Measurements from ENCODE around the gene SYP. TPM values are rescaled to one million over a fixed set of nuclear protein-coding genes. Genes with fewer than 3 reads are reported as not detected.

The SYP gene
- total and polyA plus RNA-seq, 2 experiments from 2014 or later: 1.4 to 2.1 TPM

- Histone ChIP-seq H3K79me2 (no peaks in the 10 kb centered on the region), H3K9me3 (ENCODE audit: low read depth) (no peaks in the 10 kb centered on the region), H3K36me3 (replicated peaks; ENCODE audit: insufficient read depth, low read depth) (no peaks in the 10 kb centered on the region)
These were observed 6.4 kb downstream of the SYP start for GRCh38 chrX:49193542-49193964.

GRCh38 chrX:49192722-49193328 is 7.2 kb downstream of the SYP start:
- no peak overlapping the region for H2AFZ ChIP-seq
- 75% methylated on average over 10 of the region's 10 CpGs for WGBS (ENCODE audit: low lambda C conversion rate, missing lambda C conversion rate)
- DNase-seq (ENCODE audit: low spot score): no peak

More at GRCh38 chrX:49193542-49193964, 6.4 kb downstream of the SYP start:
- no peak for TF ChIP-seq CTCF (IDR thresholded peaks at IDR 0.05; ENCODE audit: poor library complexity)
- no peak for TF ChIP-seq EZH2 (IDR thresholded peaks at IDR 0.05; ENCODE audit: borderline replicate concordance)
- no peak for TF ChIP-seq EZH2phosphoT487 (IDR thresholded peaks at IDR 0.05; ENCODE audit: low read depth, severe bottlenecking, unreplicated experiment)
- Histone ChIP-seq H4K20me1 (ENCODE audit: insufficient read depth, poor library complexity, severe bottlenecking) (no peaks in the 10 kb centered on the region), H3K4me2 (no peak overlapping the region), H3K4me3 (no peak overlapping the region), H2AFZ (no peak overlapping the region), H3K27ac (no peak overlapping the region), H3K9me2 (replicated peaks; ENCODE audit: insufficient read depth) (no peaks in the 10 kb centered on the region), H3K27me3 (no peaks in the 10 kb centered on the region), H3K4me1 (ENCODE audit: insufficient read depth) (no peaks in the 10 kb centered on the region)
- 53% methylated on average over 2 of the region's 2 CpGs for WGBS (ENCODE audit: low lambda C conversion rate, missing lambda C conversion rate)
- no peak for DNase-seq (ENCODE audit: low spot score)

GRCh38 chrX:49191574-49192011 is 8.4 kb downstream of the SYP start:
- Histone ChIP-seq H3K4me2 (peak overlapping the region; percentile 80), H3K4me1 (ENCODE audit: insufficient read depth) (no peaks in the 10 kb centered on the region), H3K4me3 (peak overlapping the region; percentile 64), H3K27ac (peak overlapping the region; percentile 81), H3K9me3 (ENCODE audit: low read depth) (no peaks in the 10 kb centered on the region), H3K36me3 (replicated peaks; ENCODE audit: insufficient read depth, low read depth) (no peaks in the 10 kb centered on the region), H3K27me3 (no peaks in the 10 kb centered on the region), H4K20me1 (ENCODE audit: insufficient read depth, poor library complexity, severe bottlenecking) (no peaks in the 10 kb centered on the region), H2AFZ (no peak overlapping the region), H3K9me2 (replicated peaks; ENCODE audit: insufficient read depth) (no peaks in the 10 kb centered on the region), H3K79me2 (no peaks in the 10 kb centered on the region)
- 57% methylated on average over 34 of the region's 34 CpGs for WGBS (ENCODE audit: low lambda C conversion rate, missing lambda C conversion rate)
- DNase-seq (ENCODE audit: low spot score): no peak
- TF ChIP-seq EZH2phosphoT487 (IDR thresholded peaks at IDR 0.05; ENCODE audit: low read depth, severe bottlenecking, unreplicated experiment) (no peak), CTCF (IDR thresholded peaks at IDR 0.05; ENCODE audit: poor library complexity) (no peak), EZH2 (IDR thresholded peaks at IDR 0.05; ENCODE audit: borderline replicate concordance) (no peak)

More at GRCh38 chrX:49192722-49193328, 7.2 kb downstream of the SYP start:
- Histone ChIP-seq H3K27me3 (no peaks in the 10 kb centered on the region), H3K9me2 (replicated peaks; ENCODE audit: insufficient read depth) (no peaks in the 10 kb centered on the region), H3K4me2 (no peak overlapping the region), H3K4me3 (no peak overlapping the region), H3K27ac (no peak overlapping the region), H3K4me1 (ENCODE audit: insufficient read depth) (no peaks in the 10 kb centered on the region), H3K9me3 (ENCODE audit: low read depth) (no peaks in the 10 kb centered on the region), H3K36me3 (replicated peaks; ENCODE audit: insufficient read depth, low read depth) (no peaks in the 10 kb centered on the region), H3K79me2 (no peaks in the 10 kb centered on the region), H4K20me1 (ENCODE audit: insufficient read depth, poor library complexity, severe bottlenecking) (no peaks in the 10 kb centered on the region)
- TF ChIP-seq EZH2phosphoT487 (IDR thresholded peaks at IDR 0.05; ENCODE audit: low read depth, severe bottlenecking, unreplicated experiment): no peak
- TF ChIP-seq CTCF (IDR thresholded peaks at IDR 0.05; ENCODE audit: poor library complexity): peak; percentile 45

Measured in hepatocyte (in vitro differentiated cells).